CD14-positive monocyte (primary cell): ENCODE data around the gene IMMP2L. TPM values are rescaled to one million over a fixed set of nuclear protein-coding genes. Genes with fewer than 3 reads are reported as not detected.
"Not testable (repeated sequence)": the region's sequence is repeated elsewhere in the genome, so short reads cannot be mapped to it uniquely, and the experiment has no call there.

Experiments used
- DNase-seq, 3 donors: peaks; one replicate each; pipeline ENCODE4 v3.0.0-alpha.2; 2011 to 2022
- H2AFZ ChIP-seq: 2 replicates; pipeline ENCODE4 v1.6.0; 2012; ENCODE audit warnings: mild to moderate bottlenecking, low read depth, low read length, inconsistent platforms; ENCODE audit not compliant: insufficient read depth, poor library complexity, severe bottlenecking
- H3K27ac ChIP-seq, 2 donors: 1 replicate in 1 of 2; 2 replicates in 1 of 2; pipeline ENCODE4 v1.5.1; 2012 to 2013; ENCODE audit warnings: low read length in 2 of 2, control low read depth in 1 of 2, inconsistent platforms in 1 of 2, low read depth in 1 of 2, mild to moderate bottlenecking in 1 of 2
- H3K27me3 ChIP-seq, 2 donors: one replicate each; pipeline versions ENCODE4 v1.6.0 to v1.6.1; 2011 to 2013; ENCODE audit warnings: low read length in 2 of 2; ENCODE audit not compliant: control insufficient read depth in 2 of 2, insufficient read depth in 2 of 2
- H3K36me3 ChIP-seq, 2 donors: replicated peaks in 1 of 2; 1 replicate in 1 of 2; 2 replicates in 1 of 2; pipeline versions ENCODE4 v1.5.1 to v1.6.1; 2012 to 2013; ENCODE audit warnings: low read length in 2 of 2, control low read depth in 1 of 2, inconsistent platforms in 1 of 2, mild to moderate bottlenecking in 1 of 2; ENCODE audit not compliant: insufficient read depth in 2 of 2, control insufficient read depth in 1 of 2
- H3K4me1 ChIP-seq, 2 donors: 1 replicate in 1 of 2; 2 replicates in 1 of 2; pipeline versions ENCODE4 v1.5.1 to v1.6.1; 2012 to 2013; ENCODE audit warnings: low read length in 2 of 2, control low read depth in 1 of 2, inconsistent platforms in 1 of 2, mild to moderate bottlenecking in 1 of 2, moderate library complexity in 1 of 2; ENCODE audit not compliant: insufficient read depth in 2 of 2, control insufficient read depth in 1 of 2
- H3K4me2 ChIP-seq: replicated peaks from 2 replicates; pipeline ENCODE3; 2012; ENCODE audit warnings: low read length, moderate library complexity, mild to moderate bottlenecking; ENCODE audit not compliant: poor library complexity, severe bottlenecking; ENCODE audit errors: extremely low read depth
- H3K4me3 ChIP-seq, 3 experiments: fragments of 200-600 bp in 1 of 3; sonication (generic) in 1 of 3; replicated peaks in 1 of 3; 1 replicate in 2 of 3; 2 replicates in 1 of 3; pipeline ENCODE4 v1.5.1; 2011 to 2013; ENCODE audit warnings: low read length in 3 of 3, mild to moderate bottlenecking in 3 of 3, control low read depth in 2 of 3, low read depth in 2 of 3, inconsistent platforms in 1 of 3, moderate library complexity in 1 of 3
- H3K79me2 ChIP-seq: 2 replicates; pipeline ENCODE4 v1.6.0; 2012; ENCODE audit warnings: mild to moderate bottlenecking, control low read depth, inconsistent platforms, low read length, moderate library complexity; ENCODE audit not compliant: insufficient read depth
- H3K9ac ChIP-seq: 2 replicates; pipeline ENCODE4 v1.6.0; 2017; ENCODE audit warnings: low read length, mild to moderate bottlenecking; ENCODE audit not compliant: insufficient read depth, poor library complexity, severe bottlenecking
- H3K9me3 ChIP-seq, 2 donors: replicated peaks in 1 of 2; 1 replicate in 1 of 2; 2 replicates in 1 of 2; pipeline versions ENCODE4 v1.5.1 to v1.6.1; 2012 to 2013; ENCODE audit warnings: low read length in 2 of 2, control low read depth in 1 of 2; ENCODE audit not compliant: control insufficient read depth in 1 of 2, insufficient read depth in 1 of 2
- H4K20me1 ChIP-seq: 2 replicates; pipeline ENCODE4 v1.6.0; 2012; ENCODE audit warnings: mild to moderate bottlenecking, low read length, control low read depth, moderate library complexity; ENCODE audit not compliant: insufficient read depth
- H3K27ac Mint-ChIP-seq, 7 donors: one replicate each; pipeline ENCODE4 v1.8.0; 2020; ENCODE audit warnings: mild to moderate bottlenecking in 7 of 7, mixed read lengths in 7 of 7, moderate library complexity in 6 of 7, inconsistent platforms in 2 of 7
- H3K27me3 Mint-ChIP-seq, 3 donors: one replicate each; pipeline ENCODE4 v1.8.0; 2021 to 2022; ENCODE audit warnings: low read depth in 3 of 3, mild to moderate bottlenecking in 3 of 3, mixed read lengths in 3 of 3, moderate library complexity in 3 of 3, inconsistent platforms in 1 of 3
- H3K36me3 Mint-ChIP-seq, 2 donors: one replicate each; pipeline ENCODE4 v1.8.0; 2020; ENCODE audit warnings: mixed read lengths in 2 of 2, inconsistent platforms in 1 of 2, mild to moderate bottlenecking in 1 of 2
- H3K4me1 Mint-ChIP-seq: one replicate; pipeline ENCODE4 v1.8.0; 2020; ENCODE audit warnings: mild to moderate bottlenecking, mixed read lengths
- H3K4me3 Mint-ChIP-seq, 2 donors: one replicate each; pipeline ENCODE4 v1.8.0; 2020; ENCODE audit warnings: mild to moderate bottlenecking in 2 of 2, mixed read lengths in 2 of 2, moderate library complexity in 1 of 2
- H3K9me3 Mint-ChIP-seq, 7 donors: one replicate each; pipeline ENCODE4 v1.8.0; 2020 to 2022; ENCODE audit warnings: mixed read lengths in 7 of 7, mild to moderate bottlenecking in 6 of 7, moderate library complexity in 6 of 7, inconsistent platforms in 2 of 7
- WGBS: methylation state at CpG from one replicate; pipeline ENCODE4 v1.1.5; 2013; ENCODE audit warnings: missing lambda C conversion rate; ENCODE audit not compliant: insufficient coverage; 5-methylcytosine and 5-hydroxymethylcytosine counted together
- intact Hi-C, 2 donors: fragments of 100-400 bp; cut with micrococcal nuclease; formaldehyde crosslinking; loops; one replicate each; pipeline versions ENCODE4 v1.15.0 to v1.15.1; 2023
- polyA plus RNA-seq, 3 donors: library from polyadenylated mRNA; depleted of rRNA in 1 of 3; unstranded in 2 of 3; stranded (reverse) in 1 of 3; fragments of 300-500 nt in 2 of 3; fragments of >200 nt in 1 of 3; fragmentation: Illumina TruSeq in 2 of 3; gene quantifications; 1 replicate in 2 of 3; 2 replicates in 1 of 3; pipeline ENCODE4 v1.2.3, GENCODE V29; 2012 to 2021
- TF ChIP-seq, protein P1 (sequence below): fragments of 200-600 bp; IDR thresholded peaks from one replicate; pipeline ENCODE4 v1.8.0; 2022; ENCODE audit warnings: antibody characterized with exemption, mild to moderate bottlenecking

IMMP2L gene
- polyA plus RNA-seq, 3 donors = 1.9 to 6.4 (median 6.2) TPM

DNA sequence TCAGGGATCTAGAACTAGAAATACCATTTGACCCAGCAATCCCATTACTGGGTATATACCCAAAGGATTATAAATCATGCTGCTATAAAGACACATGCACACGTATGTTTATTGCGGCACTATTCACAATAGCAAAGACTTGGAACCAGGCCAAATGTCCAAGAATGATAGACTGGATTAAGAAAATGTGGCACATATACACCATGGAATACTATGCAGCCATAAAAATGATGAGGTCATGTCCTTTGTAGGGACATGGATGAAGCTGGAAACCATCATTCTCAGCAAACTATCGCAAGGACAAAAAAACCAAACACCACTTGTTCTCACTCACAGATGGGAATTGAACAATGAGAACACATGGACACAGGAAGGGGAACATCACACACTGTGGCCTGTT is 96.5 kb downstream of the IMMP2L start:
- H3K27me3 Mint-ChIP-seq, H3K9me3 Mint-ChIP-seq, DNase-seq, H2AFZ ChIP-seq, H3K4me3 ChIP-seq, intact Hi-C loops, H4K20me1 ChIP-seq, H3K4me3 Mint-ChIP-seq, H3K4me1 ChIP-seq, H3K79me2 ChIP-seq, H3K4me2 ChIP-seq, H3K9me3 ChIP-seq, H3K9ac ChIP-seq, H3K27me3 ChIP-seq, H3K36me3 ChIP-seq, H3K27ac Mint-ChIP-seq, H3K36me3 Mint-ChIP-seq, H3K4me1 Mint-ChIP-seq, H3K27ac ChIP-seq: not testable (repeated sequence)
- no CpG with 5 or more reads among the region's 3 CpGs for WGBS

DNA sequence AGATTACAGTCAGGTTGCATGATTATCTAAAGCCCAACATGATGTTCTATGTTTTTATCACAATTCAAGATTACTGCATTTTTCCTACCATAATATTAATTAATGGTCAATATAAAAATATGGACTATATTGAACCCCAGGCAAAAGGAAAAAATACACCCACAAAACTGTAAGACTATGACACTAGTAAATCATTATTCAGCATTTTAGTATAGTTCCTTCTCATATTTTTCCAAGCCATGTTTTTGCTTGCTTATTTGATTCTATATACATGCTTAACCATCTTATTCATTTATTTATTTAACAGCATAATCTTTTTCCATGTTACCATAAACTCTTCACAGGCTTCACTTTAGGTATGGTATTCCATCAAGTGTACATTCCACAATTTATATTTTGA is 101.6 kb downstream of the IMMP2L start:
- Histone ChIP-seq H3K79me2 (no peaks in the 10 kb centered on the region), H3K4me2 (no peak overlapping the region), H3K27me3 (no peaks in the 10 kb centered on the region), H2AFZ (no peak overlapping the region), H3K27ac (no peak overlapping the region), H3K9me3 (peaks cover 0 to 5% of the 10 kb centered on the region in 2 donors), H4K20me1 (no peaks in the 10 kb centered on the region), H3K9ac (no peak overlapping the region), H3K36me3 (no peaks in the 10 kb centered on the region), H3K4me3 (no peak overlapping the region), H3K4me1 (no peaks in the 10 kb centered on the region)
- Mint-ChIP-seq H3K4me1 (no peaks in the 10 kb centered on the region), H3K27me3 (no peaks in the 10 kb centered on the region), H3K9me3 (peaks cover 0 to 8% (median 2%) of the 10 kb centered on the region in 7 donors), H3K4me3 (no peak overlapping the region), H3K27ac (no peak overlapping the region), H3K36me3 (no peaks in the 10 kb centered on the region)
- TF ChIP-seq, protein P1, sequence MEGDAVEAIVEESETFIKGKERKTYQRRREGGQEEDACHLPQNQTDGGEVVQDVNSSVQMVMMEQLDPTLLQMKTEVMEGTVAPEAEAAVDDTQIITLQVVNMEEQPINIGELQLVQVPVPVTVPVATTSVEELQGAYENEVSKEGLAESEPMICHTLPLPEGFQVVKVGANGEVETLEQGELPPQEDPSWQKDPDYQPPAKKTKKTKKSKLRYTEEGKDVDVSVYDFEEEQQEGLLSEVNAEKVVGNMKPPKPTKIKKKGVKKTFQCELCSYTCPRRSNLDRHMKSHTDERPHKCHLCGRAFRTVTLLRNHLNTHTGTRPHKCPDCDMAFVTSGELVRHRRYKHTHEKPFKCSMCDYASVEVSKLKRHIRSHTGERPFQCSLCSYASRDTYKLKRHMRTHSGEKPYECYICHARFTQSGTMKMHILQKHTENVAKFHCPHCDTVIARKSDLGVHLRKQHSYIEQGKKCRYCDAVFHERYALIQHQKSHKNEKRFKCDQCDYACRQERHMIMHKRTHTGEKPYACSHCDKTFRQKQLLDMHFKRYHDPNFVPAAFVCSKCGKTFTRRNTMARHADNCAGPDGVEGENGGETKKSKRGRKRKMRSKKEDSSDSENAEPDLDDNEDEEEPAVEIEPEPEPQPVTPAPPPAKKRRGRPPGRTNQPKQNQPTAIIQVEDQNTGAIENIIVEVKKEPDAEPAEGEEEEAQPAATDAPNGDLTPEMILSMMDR = no peak
- intact Hi-C loops = no loop called here
- no peak for DNase-seq
